Measurements from ENCODE around the gene RAD51C.
A peak's percentile ranks its signal among the peaks of the same experiment; 100 is the strongest.
"Not testable (repeated sequence)": the region's sequence is repeated elsewhere in the genome, so short reads cannot be mapped to it uniquely, and the experiment has no call there.

Gene RAD51C

DNA sequence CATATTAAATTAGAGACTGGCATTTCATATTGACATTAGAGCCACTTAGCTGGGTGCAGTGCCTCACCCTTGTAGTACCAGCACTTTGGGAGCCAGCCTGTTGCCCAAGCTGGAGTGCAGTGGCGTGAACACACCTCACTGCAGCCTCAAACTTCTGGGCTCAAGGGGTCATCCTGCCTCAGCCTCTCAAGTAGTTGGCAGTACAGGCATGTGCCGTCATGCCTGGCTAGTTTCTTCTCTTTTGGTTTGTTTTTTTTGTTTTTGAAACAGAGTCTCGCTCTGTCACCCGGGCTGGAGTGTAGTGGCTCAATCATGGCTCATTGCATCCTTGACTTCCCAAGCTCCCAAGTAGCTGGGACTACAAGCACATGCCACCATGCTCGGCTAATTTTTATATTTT lies 72.0 kb downstream of the RAD51C start:
- Histone ChIP-seq H3K9me3 (ENCODE audit: insufficient read depth, low read length) (no peaks in the 10 kb centered on the region), H3K4me2 (ENCODE audit: low read length) (peak overlapping the region; percentile 53), H3K27ac (ENCODE audit: low read length) (no peak overlapping the region), H3K79me2 (ENCODE audit: low read length) (peaks cover 47% of the 10 kb centered on the region), H3K9ac (ENCODE audit: low read length) (no peak overlapping the region), H3K4me3 (ENCODE audit: low read length) (0 out of 2 replicates have a peak overlapping the region, but pooled peaks have one; percentile 24), H3K27me3 (ENCODE audit: low read depth, low read length) (no peaks in the 10 kb centered on the region), H2AFZ (ENCODE audit: low read depth, low read length) (no peak overlapping the region), H3K4me1 (ENCODE audit: low read length) (peaks cover 35% of the 10 kb centered on the region), H4K20me1 (ENCODE audit: insufficient read depth, low read length) (peaks cover 28% of the 10 kb centered on the region), H3K36me3 (replicated peaks; ENCODE audit: low read depth, low read length) (peaks cover 13% of the 10 kb centered on the region)
- TF ChIP-seq, protein P1, sequence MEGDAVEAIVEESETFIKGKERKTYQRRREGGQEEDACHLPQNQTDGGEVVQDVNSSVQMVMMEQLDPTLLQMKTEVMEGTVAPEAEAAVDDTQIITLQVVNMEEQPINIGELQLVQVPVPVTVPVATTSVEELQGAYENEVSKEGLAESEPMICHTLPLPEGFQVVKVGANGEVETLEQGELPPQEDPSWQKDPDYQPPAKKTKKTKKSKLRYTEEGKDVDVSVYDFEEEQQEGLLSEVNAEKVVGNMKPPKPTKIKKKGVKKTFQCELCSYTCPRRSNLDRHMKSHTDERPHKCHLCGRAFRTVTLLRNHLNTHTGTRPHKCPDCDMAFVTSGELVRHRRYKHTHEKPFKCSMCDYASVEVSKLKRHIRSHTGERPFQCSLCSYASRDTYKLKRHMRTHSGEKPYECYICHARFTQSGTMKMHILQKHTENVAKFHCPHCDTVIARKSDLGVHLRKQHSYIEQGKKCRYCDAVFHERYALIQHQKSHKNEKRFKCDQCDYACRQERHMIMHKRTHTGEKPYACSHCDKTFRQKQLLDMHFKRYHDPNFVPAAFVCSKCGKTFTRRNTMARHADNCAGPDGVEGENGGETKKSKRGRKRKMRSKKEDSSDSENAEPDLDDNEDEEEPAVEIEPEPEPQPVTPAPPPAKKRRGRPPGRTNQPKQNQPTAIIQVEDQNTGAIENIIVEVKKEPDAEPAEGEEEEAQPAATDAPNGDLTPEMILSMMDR (IDR thresholded peaks at IDR 0.05; ENCODE audit: low read depth, low read length) = no peak
- TF ChIP-seq EZH2phosphoT487 (IDR thresholded peaks at IDR 0.05; ENCODE audit: low read depth) = no peak

DNA sequence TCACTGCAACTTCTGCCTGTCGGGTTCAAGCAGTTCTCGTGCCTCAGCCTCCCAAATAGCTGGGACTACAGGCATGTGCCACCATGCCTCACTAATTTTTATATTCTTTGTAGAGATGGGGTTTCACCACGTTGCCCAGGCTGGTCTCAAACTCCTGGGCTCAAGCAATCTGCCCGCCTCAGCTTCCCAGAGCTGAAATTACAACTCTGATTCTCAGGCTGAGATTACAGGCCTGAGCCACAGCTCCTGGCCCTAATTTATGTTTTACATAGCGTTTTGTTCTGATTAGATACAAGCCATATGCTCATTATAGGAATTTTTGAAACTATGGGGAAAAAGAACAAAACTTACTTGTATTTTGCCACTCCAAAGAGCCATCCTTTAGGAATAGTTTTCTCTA lies 86.1 kb downstream of the RAD51C start:
- H3K4me2 ChIP-seq (ENCODE audit: low read length); H3K27me3 ChIP-seq (ENCODE audit: low read depth, low read length); H2AFZ ChIP-seq (ENCODE audit: low read depth, low read length); H4K20me1 ChIP-seq (ENCODE audit: insufficient read depth, low read length); H3K9me3 ChIP-seq (ENCODE audit: insufficient read depth, low read length); H3K4me3 ChIP-seq (ENCODE audit: low read length); H3K79me2 ChIP-seq (ENCODE audit: low read length); H3K36me3 ChIP-seq (replicated peaks; ENCODE audit: low read depth, low read length); H3K27ac ChIP-seq (ENCODE audit: low read length); H3K9ac ChIP-seq (ENCODE audit: low read length); H3K4me1 ChIP-seq (ENCODE audit: low read length): not testable (repeated sequence)

DNA sequence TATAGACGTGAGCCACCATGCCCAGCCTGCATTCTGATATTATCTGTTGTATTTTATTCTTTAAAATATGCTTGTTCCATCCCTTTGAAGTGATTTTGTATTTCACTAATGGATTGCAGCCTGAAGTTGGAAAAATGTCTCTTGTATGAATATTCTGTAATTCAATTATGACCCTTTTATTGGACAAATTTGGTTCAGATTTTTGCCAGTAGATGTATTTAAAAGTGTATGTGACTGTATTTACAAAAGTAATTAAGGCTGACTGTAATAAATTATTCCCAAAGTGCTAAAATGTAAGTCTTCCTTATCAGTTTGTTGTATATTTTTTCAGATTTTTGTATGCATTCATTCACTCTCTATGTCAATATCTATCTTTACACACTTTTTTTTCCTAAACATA lies 87.0 kb downstream of the RAD51C start:
- H4K20me1 ChIP-seq (ENCODE audit: insufficient read depth, low read length) = 0 out of 2 replicates have a peak, but pooled peaks cover 3% of the 10 kb centered on the region
- no peak overlapping the region for H3K4me2 ChIP-seq (ENCODE audit: low read length)
- peaks cover 8% of the 10 kb centered on the region for H3K36me3 ChIP-seq (replicated peaks; ENCODE audit: low read depth, low read length)
- H3K27ac ChIP-seq (ENCODE audit: low read length) = no peak overlapping the region
- H3K4me1 ChIP-seq (ENCODE audit: low read length) = no peaks in the 10 kb centered on the region
- no peak overlapping the region for H2AFZ ChIP-seq (ENCODE audit: low read depth, low read length)
- 0 out of 2 replicates have a peak, but pooled peaks cover 3% of the 10 kb centered on the region for H3K79me2 ChIP-seq (ENCODE audit: low read length)
- no peak overlapping the region for H3K9ac ChIP-seq (ENCODE audit: low read length)
- TF ChIP-seq, protein P1 (IDR thresholded peaks at IDR 0.05; ENCODE audit: low read depth, low read length) = no peak
- TF ChIP-seq EZH2phosphoT487 (IDR thresholded peaks at IDR 0.05; ENCODE audit: low read depth) = no peak
- no peak overlapping the region for H3K4me3 ChIP-seq (ENCODE audit: low read length)
- H3K27me3 ChIP-seq (ENCODE audit: low read depth, low read length) = no peaks in the 10 kb centered on the region
- H3K9me3 ChIP-seq (ENCODE audit: insufficient read depth, low read length) = no peaks in the 10 kb centered on the region

DNA sequence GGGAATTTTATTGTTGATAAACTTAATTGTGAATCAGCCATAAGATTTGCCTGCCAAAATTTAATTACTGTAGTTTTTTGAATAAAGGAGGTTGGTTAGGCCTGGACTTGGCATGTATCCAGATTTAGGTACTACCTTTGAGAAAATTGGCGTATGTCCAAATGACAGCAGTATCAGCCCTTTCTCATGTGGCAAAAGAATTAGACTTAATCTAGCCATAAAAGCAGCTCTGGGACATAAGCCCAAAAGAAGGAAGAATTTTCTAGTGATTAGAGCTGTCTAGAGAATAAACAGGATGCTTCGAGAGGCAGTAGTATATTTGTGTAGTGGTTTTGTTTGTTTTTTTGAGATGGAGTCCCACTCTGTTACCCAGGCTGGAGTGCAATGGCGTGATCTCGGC lies 91.0 kb downstream of the RAD51C start:
- TF ChIP-seq, protein P1 (IDR thresholded peaks at IDR 0.05; ENCODE audit: low read depth, low read length) = no peak
- Histone ChIP-seq H3K36me3 (replicated peaks; ENCODE audit: low read depth, low read length) (peaks cover 8% of the 10 kb centered on the region), H3K4me3 (ENCODE audit: low read length) (no peak overlapping the region), H3K79me2 (ENCODE audit: low read length) (no peaks in the 10 kb centered on the region), H3K4me2 (ENCODE audit: low read length) (no peak overlapping the region), H2AFZ (ENCODE audit: low read depth, low read length) (no peak overlapping the region), H3K9ac (ENCODE audit: low read length) (no peak overlapping the region), H3K9me3 (ENCODE audit: insufficient read depth, low read length) (no peaks in the 10 kb centered on the region), H3K27me3 (ENCODE audit: low read depth, low read length) (no peaks in the 10 kb centered on the region), H4K20me1 (ENCODE audit: insufficient read depth, low read length) (no peaks in the 10 kb centered on the region), H3K27ac (ENCODE audit: low read length) (no peak overlapping the region), H3K4me1 (ENCODE audit: low read length) (peaks cover 4% of the 10 kb centered on the region)

DNA sequence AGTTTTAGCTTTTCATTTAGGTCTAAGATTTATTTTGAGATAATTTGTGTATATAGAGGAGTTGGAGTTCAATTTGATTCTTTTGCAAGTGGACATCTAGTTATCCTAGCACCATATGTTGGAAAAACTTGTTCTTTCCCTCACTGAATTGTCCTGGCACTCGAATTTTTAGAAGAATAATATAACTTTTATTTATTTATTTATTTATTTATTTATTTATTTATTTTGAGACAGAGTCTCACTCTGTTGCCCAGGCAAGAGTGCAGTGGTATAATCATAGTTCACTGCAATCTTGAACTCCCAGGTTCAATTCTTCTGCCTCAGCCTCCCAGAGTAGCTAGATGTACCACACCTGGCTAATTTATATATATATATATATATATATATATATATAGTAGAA lies 92.7 kb downstream of the RAD51C start:
- Histone ChIP-seq H3K4me2 (ENCODE audit: low read length) (no peak overlapping the region), H3K36me3 (replicated peaks; ENCODE audit: low read depth, low read length) (peaks cover 8% of the 10 kb centered on the region), H3K4me3 (ENCODE audit: low read length) (no peak overlapping the region), H3K9me3 (ENCODE audit: insufficient read depth, low read length) (no peaks in the 10 kb centered on the region), H3K27me3 (ENCODE audit: low read depth, low read length) (no peaks in the 10 kb centered on the region), H2AFZ (ENCODE audit: low read depth, low read length) (no peak overlapping the region), H3K27ac (ENCODE audit: low read length) (no peak overlapping the region), H3K9ac (ENCODE audit: low read length) (no peak overlapping the region), H3K79me2 (ENCODE audit: low read length) (no peaks in the 10 kb centered on the region), H3K4me1 (ENCODE audit: low read length) (peaks cover 4% of the 10 kb centered on the region), H4K20me1 (ENCODE audit: insufficient read depth, low read length) (0 out of 2 replicates have a peak, but pooled peaks cover 4% of the 10 kb centered on the region)
- no peak for TF ChIP-seq EZH2phosphoT487 (IDR thresholded peaks at IDR 0.05; ENCODE audit: low read depth)
- TF ChIP-seq, protein P1 (IDR thresholded peaks at IDR 0.05; ENCODE audit: low read depth, low read length) = no peak
